DOHH2 (cell line): ENCODE measurements around the gene KIAA1143.

ENCODE experiments used
- H3F3A ChIP-seq: fragments of 200-600 bp; sonication (generic), shearing (Covaris generic); 2 replicates; pipeline ENCODE4 v1.6.0; 2016; ENCODE audit warnings: antibody characterized with exemption, mild to moderate bottlenecking; ENCODE audit not compliant: control insufficient read depth, insufficient read depth
- H3K27ac ChIP-seq: fragments of 200-600 bp; sonication (generic); 2 replicates; pipeline ENCODE4 v1.5.1; 2014; ENCODE audit warnings: low read depth, mild to moderate bottlenecking, low read length, moderate library complexity
- H3K27me3 ChIP-seq: fragments of 200-600 bp; sonication (generic); 2 replicates; pipeline ENCODE4 v1.6.1; 2014; ENCODE audit warnings: mild to moderate bottlenecking, low read length, mixed read lengths; ENCODE audit not compliant: control insufficient read depth
- H3K36me3 ChIP-seq: fragments of 200-600 bp; sonication (generic); 2 replicates; pipeline ENCODE4 v1.6.1; 2014; ENCODE audit warnings: mild to moderate bottlenecking, low read length, moderate library complexity, mixed read lengths; ENCODE audit not compliant: control insufficient read depth
- H3K4me1 ChIP-seq: fragments of 200-600 bp; sonication (generic); 2 replicates; pipeline ENCODE4 v1.6.1; 2014; ENCODE audit warnings: mild to moderate bottlenecking, low read length, mixed read lengths; ENCODE audit not compliant: control insufficient read depth
- H3K4me2 ChIP-seq: fragments of 200-600 bp; sonication (generic); 2 replicates; pipeline ENCODE4 v1.6.0; 2014; ENCODE audit warnings: mild to moderate bottlenecking, low read length, moderate library complexity
- H3K4me3 ChIP-seq: fragments of 200-600 bp; sonication (generic); 2 replicates; pipeline ENCODE4 v1.5.1; 2014; ENCODE audit warnings: mild to moderate bottlenecking, low read length, mixed read lengths
- H3K79me2 ChIP-seq: fragments of 200-600 bp; sonication (generic); 2 replicates; pipeline ENCODE4 v1.6.1; 2014; ENCODE audit warnings: mild to moderate bottlenecking, low read length, mixed read lengths; ENCODE audit not compliant: control insufficient read depth
- H3K9me2 ChIP-seq: fragments of 200-600 bp; sonication (generic); replicated peaks from 2 replicates; pipeline ENCODE4 v1.6.1; 2014; ENCODE audit warnings: mild to moderate bottlenecking, low read length, mixed read lengths; ENCODE audit not compliant: control insufficient read depth
- H3K9me3 ChIP-seq: fragments of 200-600 bp; sonication (generic); 2 replicates; pipeline ENCODE4 v1.6.1; 2014; ENCODE audit warnings: antibody characterized with exemption, low read length, mixed read lengths; ENCODE audit not compliant: control insufficient read depth, insufficient read depth
- H4K20me1 ChIP-seq: fragments of 200-600 bp; sonication (generic); 2 replicates; pipeline ENCODE4 v1.6.0; 2014; ENCODE audit warnings: low read depth, mild to moderate bottlenecking, antibody characterized with exemption, low read length, moderate library complexity; ENCODE audit not compliant: control insufficient read depth, insufficient read depth
- CTCF ChIP-seq: fragments of 200-600 bp; sonication (generic); IDR thresholded peaks from one replicate; pipeline ENCODE4 v1.5.1; 2014; ENCODE audit warnings: antibody characterized with exemption, mild to moderate bottlenecking, low read depth, low read length; ENCODE audit not compliant: poor library complexity, severe bottlenecking
- EZH2phosphoT487 ChIP-seq: fragments of 200-600 bp; sonication (generic); IDR thresholded peaks from 2 replicates; pipeline ENCODE4 v1.6.1; 2017; ENCODE audit warnings: borderline replicate concordance, mild to moderate bottlenecking, antibody characterized with exemption, low read length, moderate library complexity, mixed read lengths

Gene KIAA1143

GRCh38 chr3:44762170-44762677 is 805 bp upstream of the KIAA1143 start:
- Histone ChIP-seq H3K36me3 (peaks cover 76% of the 10 kb centered on the region), H3K27ac (peak overlapping the region; percentile 54), H3K27me3 (no peaks in the 10 kb centered on the region), H3F3A (no peaks in the 10 kb centered on the region), H3K4me1 (peaks cover 11% of the 10 kb centered on the region), H3K9me3 (peaks cover 18% of the 10 kb centered on the region), H3K4me3 (peak overlapping the region; percentile 94), H3K4me2 (peak overlapping the region; percentile 83), H4K20me1 (no peaks in the 10 kb centered on the region), H3K9me2 (no peaks in the 10 kb centered on the region), H3K79me2 (peaks cover 95% of the 10 kb centered on the region)
- TF ChIP-seq CTCF: no peak
- TF ChIP-seq EZH2phosphoT487: no peak

DNA sequence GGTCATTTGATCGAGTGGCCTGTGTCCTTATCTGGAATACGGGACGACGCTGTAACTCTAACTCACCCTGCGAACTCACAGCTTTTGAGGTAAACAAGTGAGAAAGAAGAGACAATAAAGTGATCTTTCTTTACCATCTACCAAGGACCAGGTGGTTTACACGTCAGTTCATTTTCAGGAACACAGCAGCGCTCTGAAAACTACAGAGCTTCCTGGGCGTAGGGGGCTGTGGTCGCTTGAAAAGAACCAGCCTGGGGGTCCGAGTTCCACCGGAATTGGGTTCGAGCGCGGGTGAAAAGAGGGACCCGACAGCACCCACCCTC is 357 bp downstream of the KIAA1143 start:
- Histone ChIP-seq H3K4me3 (peak overlapping the region; percentile 94), H3K9me2 (no peaks in the 10 kb centered on the region), H3K4me2 (peak overlapping the region; percentile 83), H3K27me3 (no peaks in the 10 kb centered on the region), H3K79me2 (peaks cover 96% of the 10 kb centered on the region), H4K20me1 (no peaks in the 10 kb centered on the region), H3F3A (no peaks in the 10 kb centered on the region), H3K9me3 (peaks cover 11% of the 10 kb centered on the region; the same call in 1 of the 2 replicates), H3K4me1 (peaks cover 11% of the 10 kb centered on the region), H3K27ac (peak overlapping the region; percentile 25; the same call in 1 of the 2 replicates), H3K36me3 (peaks cover 79% of the 10 kb centered on the region)
- TF ChIP-seq EZH2phosphoT487: no peak
- TF ChIP-seq CTCF: no peak

- H3K36me3 ChIP-seq: peaks cover 41% of the 10 kb centered on the region
- H3K9me3 ChIP-seq: peaks cover 28% of the 10 kb centered on the region
- no peaks in the 10 kb centered on the region for H3F3A ChIP-seq
- no peak overlapping the region for H3K4me2 ChIP-seq
- H3K4me1 ChIP-seq: peaks cover 8% of the 10 kb centered on the region
- no peak overlapping the region for H3K4me3 ChIP-seq
- H3K79me2 ChIP-seq: peaks cover 2% of the 10 kb centered on the region; the same call in 1 of the 2 replicates
- H4K20me1 ChIP-seq: no peaks in the 10 kb centered on the region
- no peaks in the 10 kb centered on the region for H3K9me2 ChIP-seq
- H3K27ac ChIP-seq: no peak overlapping the region
- no peak for TF ChIP-seq EZH2phosphoT487
- no peak for TF ChIP-seq CTCF
- no peaks in the 10 kb centered on the region for H3K27me3 ChIP-seq
These were observed 26.7 kb downstream of the KIAA1143 start for GRCh38 chr3:44734646-44735168.
